GM21576 (cell line): ENCODE measurements around the gene EIF4EBP2.

Experiments used
- ATAC-seq: cut with Tn5 transposase; IDR thresholded peaks from one replicate; pipeline ENCODE4 v1.9.1; 2021; ENCODE audit warnings: mild to moderate bottlenecking, moderate library complexity; ENCODE audit not compliant: unreplicated experiment

EIF4EBP2 gene

DNA sequence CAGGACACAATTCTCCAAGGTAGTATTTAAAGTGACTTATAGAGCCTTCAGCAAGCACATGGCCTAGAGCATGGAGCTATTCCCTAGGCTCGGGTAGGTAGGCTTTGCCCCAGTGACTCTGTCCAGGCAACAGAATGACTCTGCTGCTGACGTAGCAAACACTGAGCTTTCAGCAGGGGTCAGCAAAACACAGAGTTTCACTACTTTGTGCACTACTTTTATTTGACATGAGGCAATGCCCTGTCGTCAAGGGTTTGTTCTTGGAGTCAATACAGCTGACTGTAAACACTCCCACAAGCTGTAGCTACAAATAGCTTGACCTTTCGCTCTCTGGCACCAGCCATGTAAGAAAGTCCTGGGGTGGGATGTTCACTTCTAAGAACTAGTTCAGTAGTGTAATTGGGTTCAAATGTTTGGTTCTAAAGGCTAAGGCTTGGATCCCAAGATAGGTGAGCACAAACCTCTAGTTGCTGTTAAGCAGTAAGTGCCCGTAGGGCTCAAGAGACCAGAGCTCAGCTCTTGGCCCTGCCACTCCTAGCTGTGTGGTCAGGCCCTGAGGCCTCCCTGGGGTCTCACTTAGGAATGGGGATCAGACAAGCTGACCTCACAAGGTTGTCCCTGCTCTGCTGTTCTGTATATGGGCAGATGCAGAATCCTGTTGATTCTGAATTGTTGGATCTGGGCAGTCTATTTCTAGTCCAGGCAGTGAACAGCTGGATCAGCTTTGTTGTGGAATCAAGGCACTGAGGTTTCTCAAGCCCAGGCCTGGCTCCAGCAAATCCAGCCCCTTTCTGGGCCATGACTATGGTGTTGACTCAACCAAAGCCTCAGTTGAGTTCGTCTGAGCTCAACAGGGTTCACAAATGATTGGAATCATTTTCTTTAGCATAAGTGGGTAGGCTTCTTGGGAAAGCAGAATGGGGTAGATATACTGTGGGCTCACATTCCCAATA, 26.8 kb downstream of the EIF4EBP2 start:
- no peak for ATAC-seq

DNA sequence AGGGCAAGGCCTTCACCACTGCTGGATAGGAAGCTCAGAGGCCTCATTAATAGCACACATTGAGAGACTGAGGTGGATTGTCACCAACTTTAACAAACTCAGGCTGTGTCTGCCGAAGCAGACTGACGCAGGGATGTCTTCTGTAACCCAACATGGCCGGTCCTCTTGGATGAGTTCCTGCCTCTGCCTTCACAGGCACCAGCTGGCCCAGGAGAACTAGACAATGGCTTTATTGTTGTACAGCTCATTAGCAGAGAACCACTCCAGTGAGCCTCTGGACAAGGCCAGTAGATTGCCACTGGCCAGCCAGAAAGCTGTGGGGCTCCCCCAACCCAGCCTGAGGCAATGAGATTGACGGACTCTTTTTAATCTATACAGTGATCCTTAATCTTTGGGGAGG, 28.2 kb downstream of the EIF4EBP2 start:
- no peak for ATAC-seq

DNA sequence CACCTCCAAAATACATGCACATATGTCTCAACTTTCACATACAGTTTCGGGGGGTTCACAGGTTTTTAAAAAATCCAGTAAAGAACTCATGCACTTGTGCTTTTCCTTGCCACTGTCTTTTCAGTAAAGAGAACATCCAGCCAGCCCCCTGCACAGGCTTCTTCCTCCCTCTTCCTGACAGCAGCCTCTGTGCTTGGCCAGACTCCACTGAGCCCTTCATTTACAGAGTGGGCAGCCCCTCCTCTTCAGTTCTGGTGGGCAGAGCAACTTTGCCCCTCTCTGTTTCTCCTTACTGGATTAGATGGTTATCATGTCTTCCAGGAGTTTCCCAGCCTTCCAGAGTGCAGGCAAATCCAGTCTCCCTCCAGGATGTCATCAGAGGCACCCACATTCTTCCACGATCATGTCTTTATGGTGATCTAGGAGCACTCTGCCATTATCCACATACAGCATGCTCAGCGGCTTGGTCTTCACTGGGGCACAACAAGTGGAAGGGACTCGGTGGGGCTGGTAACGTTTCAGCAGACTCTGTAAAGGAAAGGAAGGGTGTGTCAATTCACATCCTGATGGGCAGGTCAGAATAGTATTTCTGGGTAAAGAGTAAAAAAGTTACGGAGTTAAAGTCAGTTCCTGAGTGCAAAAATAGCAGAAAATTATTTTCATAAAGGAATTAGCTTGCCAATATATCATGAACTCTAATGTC, 28.8 kb downstream of the EIF4EBP2 start:
- ATAC-seq, result no peak

DNA sequence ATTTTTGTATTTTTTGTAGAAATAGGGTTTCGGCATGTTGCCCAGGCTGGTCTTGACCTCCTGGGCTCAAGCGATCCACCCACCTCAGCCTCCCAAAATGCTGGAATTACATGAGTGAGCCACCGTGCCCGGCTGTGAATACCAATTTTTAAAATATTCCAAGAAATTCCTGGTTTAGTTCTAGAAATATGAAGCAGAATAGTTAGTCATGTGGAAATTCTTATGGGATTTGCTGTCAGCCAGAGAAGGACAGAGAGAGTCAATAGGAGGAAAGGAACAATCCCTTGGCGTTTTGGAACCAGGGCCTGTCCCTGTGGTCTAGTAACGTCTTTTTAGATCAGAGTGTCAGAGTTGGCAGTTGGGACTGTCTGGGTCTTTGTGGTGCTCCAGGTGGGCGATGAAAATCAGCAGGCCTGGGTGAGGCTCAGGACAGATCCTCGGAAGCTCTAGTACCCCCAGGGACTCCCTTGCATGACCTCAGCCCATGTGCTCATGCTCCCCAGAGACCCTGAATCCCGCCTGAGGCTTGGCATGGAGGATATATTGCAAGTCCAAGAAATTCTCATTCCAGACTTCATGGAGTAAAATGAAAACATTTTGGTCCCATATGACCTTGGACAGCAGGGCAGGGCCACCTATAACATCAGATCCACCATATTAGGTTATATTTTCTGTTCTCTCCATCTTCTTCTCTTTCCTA, 29.8 kb downstream of the EIF4EBP2 start:
- no peak for ATAC-seq

DNA sequence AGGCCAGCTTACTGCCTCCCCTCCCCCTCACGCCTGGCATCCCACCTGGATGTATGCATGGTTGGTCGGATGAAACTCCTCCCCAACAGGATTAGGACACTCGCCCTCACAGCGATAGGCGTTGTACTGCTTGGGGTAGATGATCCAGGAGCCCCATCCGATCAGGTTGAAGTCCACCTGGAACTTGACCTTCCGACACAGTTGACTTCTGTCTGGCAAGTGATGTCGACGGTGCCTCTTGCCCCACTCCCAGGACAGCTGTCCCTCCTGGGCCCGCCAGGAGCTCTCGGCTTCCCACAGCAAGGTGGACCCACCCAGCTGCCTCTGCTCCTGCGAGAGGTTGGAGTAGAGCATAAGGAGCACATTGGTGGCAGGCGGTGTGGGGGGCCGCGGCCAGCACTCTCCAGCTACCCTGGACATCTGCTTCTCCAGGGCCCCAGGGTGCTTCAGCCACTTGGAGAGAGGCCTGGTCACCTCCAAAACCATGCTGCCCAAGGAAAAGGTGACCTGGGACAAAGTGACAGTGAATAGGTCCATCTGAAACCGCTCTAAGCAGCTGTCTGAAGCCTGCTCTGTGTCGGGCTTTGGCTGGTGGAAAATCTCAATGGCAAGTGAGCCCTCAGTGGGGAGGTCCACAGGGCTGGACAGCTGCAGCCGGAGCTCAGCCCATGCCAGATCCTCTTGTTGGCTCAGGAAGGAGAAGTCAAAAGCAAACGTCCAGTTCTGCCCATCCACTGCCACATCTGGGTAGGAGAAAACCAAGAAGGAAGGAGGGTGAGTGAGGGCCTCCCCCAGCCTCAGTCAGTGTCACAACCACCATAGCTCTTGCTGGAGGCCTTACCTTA, 31.5 kb downstream of the EIF4EBP2 start:
- no peak for ATAC-seq

DNA sequence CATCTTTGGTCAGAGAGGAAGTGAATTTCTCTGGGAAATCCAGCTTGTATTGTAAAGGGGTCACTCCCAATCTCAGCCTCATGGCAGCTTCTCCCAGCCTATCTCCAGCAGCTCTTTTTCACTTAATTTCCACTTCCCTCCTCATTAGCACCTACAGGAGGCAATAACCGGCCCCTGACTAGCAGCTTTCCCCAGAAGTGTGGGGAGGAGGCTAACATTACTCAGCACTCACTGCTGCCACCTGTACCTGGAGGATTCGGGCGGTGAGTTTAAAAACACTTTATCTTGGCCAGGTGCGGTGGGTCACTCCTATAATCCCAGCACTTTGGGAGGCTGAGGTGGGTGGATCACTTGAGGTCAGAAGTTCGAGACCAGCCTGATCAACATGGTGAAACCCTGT, 33.8 kb downstream of the EIF4EBP2 start:
- no peak for ATAC-seq

DNA sequence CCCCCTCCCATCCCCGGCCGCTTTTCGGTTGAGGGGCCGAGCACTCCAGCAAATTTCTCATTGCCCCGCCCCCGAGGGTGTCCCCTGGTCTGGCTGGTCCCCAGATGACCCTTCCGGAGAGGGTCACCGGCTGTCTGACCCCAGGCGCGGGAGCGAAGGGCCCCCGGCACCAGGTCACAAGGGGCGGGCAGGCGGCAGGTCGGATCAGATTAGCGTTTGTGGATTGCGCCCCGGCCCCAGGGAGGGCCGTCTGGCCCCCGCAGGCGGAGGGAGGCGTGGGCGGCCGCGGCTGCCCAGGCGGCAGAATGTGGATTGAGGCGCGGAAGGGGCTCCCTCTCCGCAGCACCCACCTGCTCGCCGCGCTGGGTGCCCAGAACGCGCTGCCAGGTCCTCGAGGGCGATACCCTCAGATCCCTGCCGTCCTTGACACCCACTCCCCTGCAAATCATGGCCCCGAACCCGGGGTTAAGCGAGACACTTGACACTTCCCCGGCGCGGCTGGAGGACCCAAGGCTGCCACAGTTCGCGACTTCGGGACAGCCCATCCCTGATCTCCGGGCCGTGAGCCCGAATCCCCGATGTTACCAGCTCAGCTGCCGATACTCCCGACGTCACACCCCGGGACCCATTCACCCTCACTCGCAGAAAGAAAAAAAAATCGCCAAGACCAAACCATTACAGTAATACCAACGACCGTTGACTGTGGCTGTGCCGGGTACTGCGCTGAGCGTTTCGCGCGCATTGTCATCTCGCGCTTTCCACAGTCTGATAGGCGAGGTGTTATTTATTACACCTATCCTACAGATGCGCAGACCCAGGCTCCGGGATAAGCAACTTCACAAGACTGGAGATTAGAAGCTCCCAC, 36.6 kb downstream of the EIF4EBP2 start:
- ATAC-seq, result no peak

DNA sequence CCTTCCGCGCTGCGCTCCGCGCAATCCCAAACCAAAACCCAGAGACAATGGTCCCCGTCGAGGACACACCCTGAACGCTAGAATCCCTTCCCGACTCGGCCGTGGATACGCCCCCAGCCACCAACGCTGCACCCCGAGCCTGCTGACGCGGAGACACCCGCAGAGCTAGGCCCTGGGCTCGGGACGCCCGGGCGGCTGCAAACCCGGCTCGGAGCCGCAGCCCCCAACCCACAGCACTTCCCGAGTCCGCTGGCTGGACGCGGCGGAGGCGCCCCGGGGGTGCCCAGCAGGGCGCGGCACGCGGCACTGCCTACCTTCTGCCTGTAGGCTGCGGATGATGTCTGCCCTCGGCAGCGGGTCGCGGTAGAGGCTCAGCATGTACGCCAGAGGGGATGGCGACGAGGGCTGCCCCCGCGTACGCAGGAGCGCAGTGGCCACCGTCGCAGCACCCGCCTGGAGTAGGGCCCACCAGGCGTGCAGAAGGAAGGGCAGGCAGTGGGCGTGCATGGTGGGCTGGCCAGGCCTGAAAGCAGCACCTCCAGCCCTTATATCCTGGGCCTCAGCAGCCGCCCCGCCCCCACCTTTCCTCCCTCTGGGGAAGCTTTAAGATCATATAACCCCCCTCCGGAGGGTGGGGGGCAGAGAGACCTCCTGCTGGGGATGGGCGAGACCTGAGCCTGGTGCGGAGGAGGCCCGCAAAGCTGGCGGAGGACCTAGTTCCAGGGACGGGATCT, 37.4 kb downstream of the EIF4EBP2 start, which contains the start of gene NODAL:
Gene NODAL (minus strand): TSS at position 521 of the 734 bp plus-strand sequence. CDS start 14 bp downstream, at position 507.
- ATAC-seq, result no peak

DNA sequence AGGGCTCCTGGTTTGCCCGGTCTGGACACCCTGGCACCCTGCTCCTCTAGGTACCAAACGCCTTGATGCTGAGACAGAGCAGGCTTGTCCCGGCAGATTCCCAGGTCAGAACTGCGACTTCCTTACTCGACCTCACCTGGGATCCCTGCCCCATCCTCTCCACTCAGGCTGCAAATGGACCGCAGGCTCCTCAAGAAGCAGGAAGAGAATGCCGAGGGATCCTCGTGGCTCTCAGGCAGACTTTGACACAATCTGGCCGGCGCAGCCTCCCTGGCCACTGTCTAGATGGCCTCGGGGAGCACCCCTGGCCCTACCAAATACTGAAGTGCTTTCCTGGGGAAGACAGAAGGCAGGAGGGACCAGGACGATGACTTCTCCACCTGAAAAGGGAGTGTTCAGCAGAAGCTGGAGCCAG, 38.0 kb downstream of the EIF4EBP2 start:
- ATAC-seq, result no peak

DNA sequence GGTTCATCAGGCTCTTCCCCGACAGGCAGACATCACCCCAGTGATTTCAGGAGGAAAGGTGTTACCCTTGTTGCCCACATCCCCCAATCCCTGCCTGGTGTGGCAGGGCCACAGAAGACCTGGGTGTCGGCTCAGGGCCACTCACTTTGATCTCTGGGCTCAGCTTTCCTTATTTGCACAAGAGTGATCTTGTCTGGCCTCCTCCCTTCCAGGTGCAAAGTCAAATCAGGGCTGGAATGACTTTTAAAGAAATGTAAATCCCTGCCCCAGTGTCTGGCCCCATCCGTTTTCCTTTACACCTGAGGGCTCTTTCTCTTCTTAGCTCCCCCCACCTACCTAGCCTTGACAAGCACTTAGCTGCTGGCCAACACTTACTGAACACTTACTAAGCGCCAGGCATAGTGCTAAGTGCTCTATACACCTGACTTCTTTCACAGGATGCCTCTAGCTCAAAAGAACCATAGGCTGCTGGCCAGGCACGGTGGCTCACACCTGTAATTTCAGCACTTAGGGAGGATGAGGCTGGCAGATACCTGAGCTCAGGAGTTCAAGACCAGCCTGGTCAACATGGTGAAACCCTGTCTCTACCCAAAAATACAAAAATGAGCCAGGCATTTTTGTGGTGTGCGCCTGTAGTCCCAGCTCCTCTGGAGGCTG, 38.5 kb downstream of the EIF4EBP2 start:
- no peak for ATAC-seq

DNA sequence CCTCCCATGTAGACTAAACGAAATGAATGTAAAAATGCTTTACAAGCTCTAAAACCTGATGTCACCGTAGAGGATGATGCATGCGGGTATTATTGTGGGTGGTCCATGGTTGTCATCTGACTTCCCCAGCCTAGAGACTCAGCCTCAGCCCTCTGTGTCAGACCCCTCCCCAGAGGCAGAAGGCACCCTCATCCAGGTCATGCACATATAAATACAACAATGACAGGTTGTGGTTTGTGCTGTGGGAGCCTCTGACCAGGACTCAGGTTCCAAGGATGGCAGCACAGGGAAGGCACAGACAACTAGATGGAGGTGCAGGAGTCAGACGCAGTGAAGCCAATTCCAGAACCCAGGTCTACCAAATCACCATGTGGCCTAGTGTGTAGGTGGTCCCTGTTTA, 40.8 kb downstream of the EIF4EBP2 start:
- no peak for ATAC-seq

DNA sequence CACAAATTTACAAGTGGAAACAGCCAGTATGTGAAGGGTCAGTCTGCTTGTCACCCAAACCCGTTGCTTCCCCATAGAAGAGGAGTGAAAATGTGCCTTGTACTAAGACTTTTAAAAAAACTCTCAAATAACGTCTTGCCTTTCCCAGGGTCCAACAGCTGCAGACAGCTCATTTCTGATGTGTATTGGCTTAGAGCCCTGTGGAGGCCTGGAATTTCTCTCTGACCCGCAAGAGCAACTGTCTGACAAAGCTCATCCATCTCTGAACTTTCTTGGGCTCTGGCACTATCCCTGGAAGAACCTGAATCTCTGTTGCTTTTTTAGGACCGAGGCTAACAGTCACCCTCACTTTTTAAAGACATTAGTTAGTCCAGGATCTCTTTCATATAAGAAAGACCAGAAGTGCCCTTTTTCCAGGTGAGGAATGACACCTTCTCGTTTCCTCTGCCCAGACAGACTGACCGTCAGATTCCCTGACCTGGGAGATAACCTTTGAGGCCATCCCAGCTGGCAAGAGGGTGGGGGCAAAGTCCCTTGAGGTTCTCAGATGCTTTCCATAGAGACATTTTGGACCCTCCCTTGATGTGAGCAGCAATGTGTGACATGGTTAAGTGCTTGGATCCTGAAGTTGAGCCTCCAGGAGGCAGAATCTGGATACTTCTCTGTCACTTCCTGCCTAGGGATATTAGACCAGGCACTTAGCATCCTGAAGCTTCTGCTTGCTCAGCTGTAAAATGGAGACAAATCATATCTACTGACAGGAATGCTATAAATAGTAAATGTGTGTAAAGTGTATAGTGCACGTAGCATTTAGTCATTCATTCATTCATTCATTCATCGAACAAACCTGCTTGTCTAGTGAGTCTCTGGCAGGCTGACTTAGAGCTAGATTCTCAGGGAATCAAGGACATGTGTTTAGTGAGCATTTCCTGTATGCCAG, 42.0 kb downstream of the EIF4EBP2 start:
- no peak for ATAC-seq

DNA sequence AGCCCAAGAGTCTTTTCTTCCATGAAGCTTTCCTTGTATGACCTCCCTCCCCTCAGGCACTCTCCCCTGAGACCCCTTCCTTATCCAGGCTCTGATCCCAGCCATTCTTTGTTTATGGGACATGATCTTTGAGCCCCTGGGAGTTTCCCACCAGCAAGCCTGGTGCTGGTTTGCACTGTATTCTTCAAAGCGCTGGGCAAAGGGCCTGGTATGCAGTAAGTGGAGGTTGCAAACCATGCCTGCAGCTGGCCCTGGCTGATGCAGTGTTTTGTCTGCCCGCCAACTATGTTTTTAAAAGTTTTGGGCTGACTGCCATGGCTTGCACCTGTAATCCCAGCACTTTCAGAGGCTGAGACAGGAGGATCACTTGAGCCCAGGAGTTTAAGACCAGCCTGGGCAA, 44.3 kb downstream of the EIF4EBP2 start:
- no peak for ATAC-seq

DNA sequence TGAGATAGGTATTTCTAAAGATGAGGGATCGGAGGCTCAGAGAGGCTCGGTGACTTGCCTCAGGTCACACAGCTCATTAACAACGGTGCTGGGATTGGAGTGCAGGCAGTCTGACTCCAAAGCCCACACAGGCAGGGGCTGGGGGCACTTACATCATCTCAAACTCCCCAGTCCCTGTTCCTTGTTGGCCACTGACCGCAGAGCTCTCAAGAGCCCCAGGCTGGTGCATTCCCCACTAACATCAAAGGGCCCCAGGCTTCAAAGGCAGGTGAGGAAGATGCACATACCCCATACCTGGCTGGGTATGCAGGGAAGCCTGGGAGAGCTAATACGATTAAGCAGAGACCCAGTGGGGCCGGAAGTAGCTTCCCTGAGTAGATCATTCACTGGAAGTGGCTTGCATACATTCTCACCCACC, 51.3 kb downstream of the EIF4EBP2 start:
- ATAC-seq, result no peak

DNA sequence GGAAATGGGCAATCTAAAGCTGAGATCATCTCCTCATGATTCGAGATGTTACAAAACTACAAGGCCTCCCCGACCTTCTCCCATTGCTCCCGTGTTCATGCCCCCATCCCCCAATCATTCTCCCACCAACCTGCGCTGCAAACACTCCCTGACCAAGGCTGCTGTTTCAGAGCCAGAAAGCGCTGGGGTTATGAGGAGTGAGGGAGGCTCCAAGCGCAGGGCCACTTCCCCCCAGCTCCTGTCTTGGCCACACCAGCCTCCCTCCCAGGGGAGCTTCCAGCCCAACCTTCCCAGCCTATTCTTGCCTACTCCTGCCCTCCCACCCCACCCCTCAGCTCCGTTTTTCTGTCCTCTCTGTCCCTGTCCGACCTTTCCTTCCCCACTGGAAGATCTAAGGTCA, 52.2 kb downstream of the EIF4EBP2 start:
- ATAC-seq, result no peak

DNA sequence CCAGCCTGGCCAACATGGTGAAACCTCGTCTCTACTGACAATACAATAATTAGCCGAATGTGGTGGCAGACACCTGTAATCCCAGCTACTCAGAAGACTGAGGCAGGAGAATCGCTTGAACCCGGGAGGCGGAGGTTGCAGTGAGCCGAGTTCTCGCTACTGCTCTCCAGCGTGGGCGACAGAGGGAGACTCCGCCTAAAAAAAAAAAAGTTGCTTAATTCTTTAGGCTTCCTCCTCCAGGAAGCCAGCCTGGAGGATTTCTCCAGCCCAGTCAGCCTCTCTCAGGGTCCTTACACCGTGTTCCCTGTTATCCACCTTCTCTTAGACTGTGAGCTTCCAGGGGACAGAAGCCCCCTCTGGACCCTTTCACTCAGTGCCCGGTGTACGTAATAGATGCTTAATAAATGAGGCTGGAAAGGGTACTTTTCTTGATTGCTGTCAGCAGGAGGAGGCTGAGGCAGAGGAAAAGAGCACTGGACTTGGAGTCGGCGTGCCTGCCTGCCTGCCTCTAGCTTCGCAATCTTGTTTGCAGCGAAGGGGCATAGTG, 53.9 kb downstream of the EIF4EBP2 start:
- ATAC-seq, result no peak
